IPS-11a (cell line): ENCODE data around the gene NOP58.
"Not testable (repeated sequence)": the region's sequence is repeated elsewhere in the genome, so short reads cannot be mapped to it uniquely, and the experiment has no call there.

Source experiments
- H3K4me3 ChIP-seq: one replicate; pipeline ENCODE4 v1.5.1; 2013; ENCODE audit warnings: low read depth, low read length, control low read depth

Gene NOP58

GRCh38 chr2:202265467-202266277 lies at the start of gene NOP58:
TSS of gene NOP58 (plus strand) at chr2:202265763. CDS start at chr2:202265942, 179 bp downstream.
- H3K4me3 ChIP-seq = peak within 1 kb of the TSS; percentile 100

- no peak overlapping the region for H3K4me3 ChIP-seq
Measured at GRCh38 chr2:202221873-202222272, 43.7 kb upstream of the NOP58 start.

GRCh38 chr2:202237787-202238233 lies 27.8 kb upstream of the NOP58 start:
- peak overlapping the region; percentile 89 for H3K4me3 ChIP-seq

GRCh38 chr2:202238234-202239197 lies 27.0 kb upstream of the NOP58 start, which contains the start of gene SUMO1:
TSS of gene SUMO1 (minus strand) at chr2:202238597. CDS start at chr2:202238451, 146 bp downstream.
- peak within 1 kb of the TSS; percentile 89 for H3K4me3 ChIP-seq

GRCh38 chr2:202247710-202248109 lies 17.9 kb upstream of the NOP58 start:
- not testable (repeated sequence) for H3K4me3 ChIP-seq

GRCh38 chr2:202249521-202250253 lies 15.9 kb upstream of the NOP58 start:
- no peak overlapping the region for H3K4me3 ChIP-seq

DNA sequence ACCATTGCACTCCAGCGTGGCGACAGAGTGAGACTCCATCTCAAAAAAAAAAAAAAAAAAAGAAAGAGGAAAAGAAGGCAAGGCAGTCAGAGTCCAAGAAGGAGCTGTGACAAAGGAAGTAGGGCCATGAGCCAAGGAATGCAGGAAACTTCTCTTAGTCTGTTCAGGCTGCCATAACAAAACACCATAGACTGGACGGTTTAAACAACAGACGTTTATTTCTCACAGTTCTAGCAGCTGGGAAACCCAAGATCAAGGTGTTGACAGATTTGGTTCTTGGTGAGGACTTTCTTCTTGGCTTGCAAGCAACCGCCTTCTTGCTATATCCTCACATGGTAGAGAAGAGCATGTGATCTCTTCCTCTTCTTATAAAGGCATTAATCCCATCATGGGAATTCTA lies 14.1 kb upstream of the NOP58 start:
- H3K4me3 ChIP-seq = no peak overlapping the region

DNA sequence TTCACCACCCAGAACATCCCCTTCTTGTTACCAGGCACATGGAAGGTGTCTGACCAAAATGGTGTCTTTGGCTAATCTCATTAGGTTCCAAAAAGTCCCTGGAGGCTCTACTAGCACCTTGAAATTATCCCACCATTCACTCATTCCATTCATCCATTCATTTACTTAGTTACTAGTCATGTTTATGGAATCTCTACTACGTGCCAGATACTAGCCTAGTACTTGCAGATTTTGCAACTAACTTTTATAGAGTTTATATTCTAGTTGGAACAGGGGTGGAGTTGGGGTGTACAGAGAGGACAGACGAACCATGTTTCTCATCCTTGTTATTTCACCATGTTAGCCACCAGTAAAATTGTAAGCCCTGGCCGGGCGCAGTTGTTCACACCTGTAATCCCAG lies 4.0 kb upstream of the NOP58 start:
- no peak overlapping the region for H3K4me3 ChIP-seq

GRCh38 chr2:202267495-202267894 lies 1.9 kb downstream of the NOP58 start:
- H3K4me3 ChIP-seq = peak overlapping the region; percentile 100

DNA sequence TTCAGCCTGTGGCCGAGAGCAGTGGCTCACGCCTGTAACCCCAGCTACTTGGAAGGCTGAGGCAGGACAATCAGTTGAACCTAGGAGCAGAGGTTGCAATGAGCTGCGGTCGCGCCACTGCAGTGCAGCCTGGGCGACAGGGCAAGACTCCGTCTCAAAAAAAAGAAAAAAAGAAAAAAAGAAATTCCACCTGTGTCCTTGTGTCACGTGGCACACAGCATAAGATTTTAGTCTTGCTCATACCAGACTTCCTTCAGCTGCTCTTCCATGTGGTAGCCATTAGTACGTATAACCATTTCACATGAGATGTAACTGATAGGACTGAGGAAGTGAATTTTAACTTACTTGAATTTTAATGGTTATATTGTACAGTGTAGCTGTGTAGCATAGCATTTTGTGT lies 4.0 kb downstream of the NOP58 start:
- no peak overlapping the region for H3K4me3 ChIP-seq

- H3K4me3 ChIP-seq = no peak overlapping the region
Measured at GRCh38 chr2:202270487-202270886, 4.9 kb downstream of the NOP58 start.

GRCh38 chr2:202276078-202276720 lies 10.6 kb downstream of the NOP58 start:
- not testable (repeated sequence) for H3K4me3 ChIP-seq

DNA sequence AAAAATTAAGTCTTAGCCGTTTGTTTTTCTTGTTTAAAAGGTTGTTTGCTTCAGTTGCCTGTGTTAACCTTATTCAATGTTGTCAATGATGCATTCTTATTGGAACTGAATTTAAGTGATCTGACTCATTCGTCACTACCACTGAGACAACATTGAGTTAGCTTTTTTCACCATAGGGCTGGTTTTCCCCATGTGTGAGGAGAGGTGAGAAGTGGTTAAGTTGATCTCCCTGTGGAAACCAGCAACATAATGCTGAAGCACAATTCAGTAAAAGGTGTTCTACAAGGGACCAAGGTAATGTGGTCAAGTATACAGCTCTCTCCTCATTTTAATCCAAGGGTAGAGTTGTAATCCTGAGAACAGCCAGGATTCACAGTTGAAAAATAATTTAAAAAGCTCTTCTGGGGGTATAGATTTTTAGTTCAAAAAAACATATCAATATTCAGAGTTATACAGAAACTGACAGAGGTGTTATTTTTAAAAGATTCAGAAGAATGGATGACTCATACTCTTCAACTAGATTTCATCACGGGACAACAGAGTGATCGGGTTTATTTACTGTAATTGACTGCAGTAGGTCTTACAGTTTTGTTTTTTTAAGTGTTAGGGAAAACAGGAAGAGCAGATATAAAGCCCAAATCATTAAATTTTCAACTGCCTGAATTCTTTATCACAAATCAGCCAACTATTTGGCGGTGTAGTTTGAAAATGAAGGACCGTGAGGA lies 12.6 kb downstream of the NOP58 start:
- H3K4me3 ChIP-seq = no peak overlapping the region

DNA sequence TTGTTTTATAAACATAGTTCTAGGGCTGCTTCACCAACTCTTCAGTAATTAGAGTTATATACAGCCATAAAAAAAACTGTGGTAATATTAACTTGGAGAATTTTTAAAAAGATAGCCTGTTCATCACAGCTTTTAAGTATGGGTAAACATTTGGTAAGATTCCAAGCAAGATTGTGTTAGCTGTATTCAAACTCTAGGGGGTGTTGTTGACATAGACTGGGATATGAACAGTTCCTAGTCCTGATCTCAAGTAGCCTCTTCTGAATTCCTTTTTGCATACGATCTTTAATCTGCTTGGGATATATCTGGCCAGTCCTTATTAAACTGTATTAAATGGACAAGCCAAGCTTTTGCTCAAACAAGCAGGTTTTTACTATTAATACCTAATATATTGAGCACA lies 13.4 kb downstream of the NOP58 start:
- H3K4me3 ChIP-seq = no peak overlapping the region

- H3K4me3 ChIP-seq = no peak overlapping the region
Measured at GRCh38 chr2:202286595-202286994, 21.0 kb downstream of the NOP58 start.

- H3K4me3 ChIP-seq = no peak overlapping the region
Measured at GRCh38 chr2:202289394-202290204, 24.0 kb downstream of the NOP58 start.

- no peak overlapping the region for H3K4me3 ChIP-seq
Measured at GRCh38 chr2:202290316-202290715, 24.8 kb downstream of the NOP58 start.

GRCh38 chr2:202290970-202291369 lies 25.4 kb downstream of the NOP58 start:
- no peak overlapping the region for H3K4me3 ChIP-seq

DNA sequence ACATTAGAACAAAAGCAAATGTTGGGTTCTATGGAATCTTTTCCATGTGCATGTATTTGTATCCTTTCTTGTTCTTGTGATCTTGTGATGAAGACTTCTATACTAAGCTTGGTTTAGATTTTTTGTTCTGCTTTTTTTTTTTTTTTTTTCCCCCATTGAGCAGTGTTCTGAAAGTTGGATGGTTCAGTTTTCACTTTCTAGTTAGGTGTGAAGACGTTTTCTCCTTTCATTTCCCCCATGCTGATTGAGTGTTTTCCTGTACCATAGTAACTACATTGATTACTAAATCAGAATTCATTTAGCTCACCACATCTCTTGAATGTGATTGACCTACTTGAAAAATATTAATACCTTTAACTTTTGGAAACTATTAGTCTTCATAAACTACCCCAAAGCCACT lies 34.1 kb downstream of the NOP58 start:
- no peak overlapping the region for H3K4me3 ChIP-seq
